Naive thymus-derived CD4-positive, alpha-beta T cell (primary cell): Measurements from ENCODE around the gene ADAM12. TPM values are rescaled to one million over a fixed set of nuclear protein-coding genes. Genes with fewer than 3 reads are reported as not detected.

Experiments
- ATAC-seq: fragments of 150-1000 bp; cut with Tn5 transposase; 2 replicates; pipeline ENCODE4 v1.10.0; 2021; ENCODE audit warnings: mild to moderate bottlenecking, moderate library complexity
- CTCF ChIA-PET: fragments of 350-600 bp; sonication (Branson Sonifier 250); formaldehyde crosslinking; loops from one replicate; lab custom pipeline; 2021; ENCODE audit warnings: antibody characterized with exemption; lab: Charles Lee
- POLR2A ChIA-PET: fragments of 350-600 bp; sonication (Branson Sonifier 250); formaldehyde crosslinking; loops from one replicate; lab custom pipeline; 2021; ENCODE audit warnings: antibody characterized with exemption, inconsistent platforms; lab: Charles Lee
- DNase-seq, 9 donors: peaks; one replicate each; pipeline versions ENCODE4 v3.0.0 to v3.0.0-alpha.2; 2020 to 2022; ENCODE audit warnings: mixed read lengths in 1 of 9
- H3K27ac ChIP-seq: one replicate; pipeline ENCODE4 v1.7.0; 2013; ENCODE audit warnings: mild to moderate bottlenecking, low read depth, low read length, moderate library complexity
- H3K27me3 ChIP-seq, 2 donors: one replicate each; pipeline ENCODE4 v1.7.0; 2013; ENCODE audit warnings: low read length in 2 of 2, mild to moderate bottlenecking in 2 of 2, moderate library complexity in 2 of 2; ENCODE audit not compliant: control insufficient read depth in 2 of 2, insufficient read depth in 2 of 2
- H3K36me3 ChIP-seq, 3 experiments: 1 replicate in 2 of 3; 2 replicates in 1 of 3; pipeline ENCODE4 v1.7.0; 2013; ENCODE audit warnings: low read length in 3 of 3, mild to moderate bottlenecking in 3 of 3, moderate library complexity in 1 of 3; ENCODE audit not compliant: insufficient read depth in 3 of 3, control insufficient read depth in 2 of 3
- H3K4me1 ChIP-seq, 2 donors: one replicate each; pipeline ENCODE4 v1.7.0; 2013; ENCODE audit warnings: low read length in 2 of 2, mild to moderate bottlenecking in 2 of 2, moderate library complexity in 1 of 2; ENCODE audit not compliant: control insufficient read depth in 2 of 2, insufficient read depth in 2 of 2
- H3K4me3 ChIP-seq: 2 replicates; pipeline ENCODE4 v1.7.0; 2013; ENCODE audit warnings: mild to moderate bottlenecking, low read length
- H3K9me3 ChIP-seq, 3 experiments: 1 replicate in 2 of 3; 2 replicates in 1 of 3; pipeline ENCODE4 v1.7.0; 2013; ENCODE audit warnings: low read length in 3 of 3; ENCODE audit not compliant: control insufficient read depth in 2 of 3
- H3K27ac Mint-ChIP-seq, 9 donors: one replicate each; pipeline ENCODE4 v1.8.0; 2020 to 2022; ENCODE audit warnings: mixed read lengths in 9 of 9, mild to moderate bottlenecking in 8 of 9, moderate library complexity in 5 of 9, inconsistent platforms in 2 of 9
- H3K27me3 Mint-ChIP-seq, 5 donors: one replicate each; pipeline ENCODE4 v1.8.0; 2021 to 2022; ENCODE audit warnings: mixed read lengths in 5 of 5, mild to moderate bottlenecking in 1 of 5
- H3K36me3 Mint-ChIP-seq, 5 donors: one replicate each; pipeline ENCODE4 v1.8.0; 2020 to 2022; ENCODE audit warnings: mixed read lengths in 5 of 5, mild to moderate bottlenecking in 3 of 5, inconsistent platforms in 1 of 5
- H3K4me1 Mint-ChIP-seq, 7 donors: one replicate each; pipeline ENCODE4 v1.8.0; 2020 to 2022; ENCODE audit warnings: mixed read lengths in 7 of 7, mild to moderate bottlenecking in 3 of 7, inconsistent platforms in 1 of 7
- H3K4me3 Mint-ChIP-seq, 10 donors: one replicate each; pipeline ENCODE4 v1.8.0; 2020 to 2022; ENCODE audit warnings: mild to moderate bottlenecking in 10 of 10, mixed read lengths in 10 of 10, moderate library complexity in 6 of 10, inconsistent platforms in 2 of 10
- H3K9me3 Mint-ChIP-seq, 11 donors: one replicate each; pipeline ENCODE4 v1.8.0; 2020 to 2022; ENCODE audit warnings: mixed read lengths in 11 of 11, mild to moderate bottlenecking in 4 of 11, inconsistent platforms in 1 of 11, moderate library complexity in 1 of 11
- intact Hi-C, 2 donors: fragments of 100-400 bp; cut with micrococcal nuclease; formaldehyde crosslinking; loops; one replicate each; pipeline ENCODE4 v1.15.1; 2023
- polyA plus RNA-seq, 2 donors: library from polyadenylated mRNA; unstranded; fragments of 300-500 nt; fragmentation: Illumina TruSeq; gene quantifications; one replicate each; pipeline ENCODE4 v1.2.3, GENCODE V29; 2021
- total RNA-seq, 6 experiments: library from RNA in 5 of 6; stranded (reverse) in 5 of 6; gene quantifications; 1 replicate in 5 of 6; 2 replicates in 1 of 6; pipeline ENCODE4 v1.2.3 and lab custom pipeline; 2021 to 2026

ADAM12 gene
- total and polyA plus RNA-seq, 7 experiments from 2014 or later, result 0.58 to 1.0 TPM; not detected in 5

GRCh38 chr10:126369125-126369710, 19.1 kb downstream of the ADAM12 start:
- POLR2A ChIA-PET, result no interaction called here
- intact Hi-C loops, result no loop called here
- DNase-seq (no peak), ATAC-seq (no peak)
- no peaks in the 10 kb centered on the region for H3K4me1 Mint-ChIP-seq
- H3K36me3 ChIP-seq, result no peaks in the 10 kb centered on the region
- H3K27me3 ChIP-seq, result no peaks in the 10 kb centered on the region
- CTCF ChIA-PET, result no interaction called here
- peaks cover 0 to 3% (median 0%) of the 10 kb centered on the region in 5 donors for H3K36me3 Mint-ChIP-seq
- H3K4me3 Mint-ChIP-seq, result no peak overlapping the region
- H3K27ac Mint-ChIP-seq, result no peak overlapping the region
- peaks cover 0 to 8% (median 4%) of the 10 kb centered on the region in 5 donors for H3K27me3 Mint-ChIP-seq
- H3K4me3 ChIP-seq, result no peak overlapping the region
- H3K4me1 ChIP-seq, result no peaks in the 10 kb centered on the region
- peaks cover 0 to 8% (median 0%) of the 10 kb centered on the region in 11 donors for H3K9me3 Mint-ChIP-seq
- H3K27ac ChIP-seq, result no peak overlapping the region
- H3K9me3 ChIP-seq, result no peaks in the 10 kb centered on the region

GRCh38 chr10:126357169-126357568, 31.1 kb downstream of the ADAM12 start:
- Mint-ChIP-seq H3K4me1 (no peaks in the 10 kb centered on the region), H3K27me3 (peaks cover 0 to 12% (median 0%) of the 10 kb centered on the region in 5 donors), H3K27ac (no peak overlapping the region), H3K4me3 (no peak overlapping the region), H3K36me3 (peaks cover 0 to 19% (median 4%) of the 10 kb centered on the region in 5 donors), H3K9me3 (peaks cover 21 to 67% (median 30%) of the 10 kb centered on the region in 11 donors)
- intact Hi-C loops, result no loop called here
- H3K27ac ChIP-seq, result no peak overlapping the region
- H3K27me3 ChIP-seq, result no peaks in the 10 kb centered on the region
- H3K9me3 ChIP-seq, result peaks cover 0 to 16% (median 0%) of the 10 kb centered on the region in 3 experiments
- CTCF ChIA-PET, result no interaction called here
- no peak for ATAC-seq
- DNase-seq, result no peak
- no peaks in the 10 kb centered on the region for H3K4me1 ChIP-seq
- H3K36me3 ChIP-seq, result no peaks in the 10 kb centered on the region
- POLR2A ChIA-PET, result no interaction called here
- no peak overlapping the region for H3K4me3 ChIP-seq

GRCh38 chr10:126353666-126354065, 34.6 kb downstream of the ADAM12 start:
- intact Hi-C loops, result no loop called here
- ChIA-PET POLR2A (no interaction called here), CTCF (no interaction called here)
- H3K4me1 ChIP-seq, result no peaks in the 10 kb centered on the region
- no peak for DNase-seq
- no peak overlapping the region for H3K4me3 ChIP-seq
- Mint-ChIP-seq H3K27me3 (peaks cover 0 to 12% (median 0%) of the 10 kb centered on the region in 5 donors), H3K4me3 (no peak overlapping the region), H3K27ac (no peak overlapping the region), H3K4me1 (peaks cover 0 to 2% (median 0%) of the 10 kb centered on the region in 7 donors), H3K36me3 (peaks cover 0 to 12% (median 4%) of the 10 kb centered on the region in 5 donors), H3K9me3 (peaks cover 13 to 46% (median 25%) of the 10 kb centered on the region in 11 donors)
- peaks cover 0 to 16% (median 0%) of the 10 kb centered on the region in 3 experiments for H3K9me3 ChIP-seq
- no peaks in the 10 kb centered on the region for H3K36me3 ChIP-seq
- ATAC-seq, result no peak
- no peaks in the 10 kb centered on the region for H3K27me3 ChIP-seq
- no peak overlapping the region for H3K27ac ChIP-seq

GRCh38 chr10:126352453-126352852, 35.8 kb downstream of the ADAM12 start:
- H3K4me3 Mint-ChIP-seq, result no peak overlapping the region
- H3K4me1 Mint-ChIP-seq, result peaks cover 0 to 2% (median 0%) of the 10 kb centered on the region in 7 donors
- Histone ChIP-seq H3K4me3 (no peak overlapping the region), H3K4me1 (no peaks in the 10 kb centered on the region), H3K9me3 (peaks cover 0 to 9% (median 0%) of the 10 kb centered on the region in 3 experiments), H3K27ac (no peak overlapping the region), H3K36me3 (no peaks in the 10 kb centered on the region), H3K27me3 (no peaks in the 10 kb centered on the region)
- CTCF ChIA-PET, result no interaction called here
- DNase-seq, result no peak
- H3K9me3 Mint-ChIP-seq, result peaks cover 9 to 38% (median 18%) of the 10 kb centered on the region in 11 donors
- no peak overlapping the region for H3K27ac Mint-ChIP-seq
- intact Hi-C loops, result no loop called here
- POLR2A ChIA-PET, result no interaction called here
- ATAC-seq, result no peak
- H3K27me3 Mint-ChIP-seq, result peaks cover 0 to 8% (median 0%) of the 10 kb centered on the region in 5 donors
- peaks cover 0 to 11% (median 4%) of the 10 kb centered on the region in 5 donors for H3K36me3 Mint-ChIP-seq

GRCh38 chr10:126351021-126351420, 37.3 kb downstream of the ADAM12 start:
- Histone ChIP-seq H3K4me3 (no peak overlapping the region), H3K9me3 (peaks cover 0 to 5% (median 0%) of the 10 kb centered on the region in 3 experiments), H3K4me1 (no peaks in the 10 kb centered on the region), H3K27me3 (no peaks in the 10 kb centered on the region), H3K36me3 (no peaks in the 10 kb centered on the region), H3K27ac (no peak overlapping the region)
- peaks cover 0 to 2% (median 0%) of the 10 kb centered on the region in 7 donors for H3K4me1 Mint-ChIP-seq
- intact Hi-C loops, result no loop called here
- no peak overlapping the region for H3K4me3 Mint-ChIP-seq
- H3K9me3 Mint-ChIP-seq, result peaks cover under 1 to 24% (median 8%) of the 10 kb centered on the region in 11 donors
- H3K27me3 Mint-ChIP-seq, result peaks cover 0 to 8% (median 0%) of the 10 kb centered on the region in 5 donors
- CTCF ChIA-PET, result no interaction called here
- DNase-seq (no peak), ATAC-seq (no peak)
- no peak overlapping the region for H3K27ac Mint-ChIP-seq
- POLR2A ChIA-PET, result no interaction called here
- peaks cover 0 to under 1% (median 0%) of the 10 kb centered on the region in 5 donors for H3K36me3 Mint-ChIP-seq

- H3K9me3 Mint-ChIP-seq, result peaks cover 0 to 19% (median 8%) of the 10 kb centered on the region in 11 donors
- H3K4me1 ChIP-seq, result no peaks in the 10 kb centered on the region
- no peak overlapping the region for H3K27ac ChIP-seq
- peaks cover 0 to 2% (median 0%) of the 10 kb centered on the region in 7 donors for H3K4me1 Mint-ChIP-seq
- no peaks in the 10 kb centered on the region for H3K36me3 ChIP-seq
- no peak overlapping the region for H3K4me3 Mint-ChIP-seq
- H3K9me3 ChIP-seq, result no peaks in the 10 kb centered on the region
- no peak overlapping the region for H3K27ac Mint-ChIP-seq
- POLR2A ChIA-PET, result no interaction called here
- DNase-seq (no peak), ATAC-seq (no peak)
- no peak overlapping the region for H3K4me3 ChIP-seq
- H3K27me3 ChIP-seq, result no peaks in the 10 kb centered on the region
- CTCF ChIA-PET, result no interaction called here
- H3K36me3 Mint-ChIP-seq, result peaks cover 0 to 3% (median 0%) of the 10 kb centered on the region in 5 donors
- intact Hi-C loops, result no loop called here
- H3K27me3 Mint-ChIP-seq, result peaks cover 0 to 8% (median 0%) of the 10 kb centered on the region in 5 donors
Measured at GRCh38 chr10:126350216-126350992, 37.9 kb downstream of the ADAM12 start.
